Lower lobe of right lung (tissue), 2 donors: Measurements from ENCODE around the gene RIMKLA. TPM values are rescaled to one million over a fixed set of nuclear protein-coding genes. Genes with fewer than 3 reads are reported as not detected.

Source experiments
- ATAC-seq, 2 donors: fragments of 200-7000 bp; cut with Tn5 transposase; one replicate each; pipeline ENCODE4 v1.9.1; 2020 to 2022; ENCODE audit warnings: mild to moderate bottlenecking in 2 of 2, moderate library complexity in 2 of 2
- DNase-seq: peaks from one replicate; pipeline ENCODE4 v3.0.0-alpha.2; 2020
- H3K27ac ChIP-seq: fragments of 200-600 bp; one replicate; pipeline ENCODE4 v1.8.0; 2022
- H3K27me3 ChIP-seq: fragments of 200-600 bp; one replicate; pipeline ENCODE4 v1.8.0; 2022; ENCODE audit warnings: low read depth
- H3K36me3 ChIP-seq: fragments of 200-600 bp; one replicate; pipeline ENCODE4 v1.8.0; 2022; ENCODE audit warnings: mild to moderate bottlenecking
- H3K4me1 ChIP-seq: fragments of 200-600 bp; one replicate; pipeline ENCODE4 v1.8.0; 2022
- H3K4me3 ChIP-seq: fragments of 200-600 bp; one replicate; pipeline ENCODE4 v1.8.0; 2022; ENCODE audit warnings: mild to moderate bottlenecking
- H3K9me3 ChIP-seq: fragments of 200-600 bp; one replicate; pipeline ENCODE4 v1.8.0; 2022
- CTCF ChIP-seq: fragments of 200-600 bp; IDR thresholded peaks from one replicate; pipeline ENCODE4 v1.8.0; 2022; ENCODE audit warnings: antibody characterized with exemption, mild to moderate bottlenecking
- intact Hi-C: fragments of 100-400 bp; cut with DNase I; formaldehyde crosslinking; loops from one replicate; pipeline ENCODE4 v1.11.0; 2022
- total RNA-seq: library from RNA; stranded (reverse); fragmentation: NEBNext Ultra II Directional; extraction: Animal tissue kit (Norgen Biotek cat#: 25700); gene quantifications from one replicate; pipeline ENCODE4 v1.2.1, GENCODE V29; 2021
- donor health status: DM: no; HTN: yes; CAD: no; lungs with severe emphysema.

The RIMKLA gene
- total RNA-seq, 1 donor from 2014 or later, result 7.1 TPM

- no peak for TF ChIP-seq CTCF
- Histone ChIP-seq H3K27me3 (no peaks in the 10 kb centered on the region), H3K9me3 (no peaks in the 10 kb centered on the region), H3K4me3 (no peak overlapping the region), H3K27ac (no peak overlapping the region), H3K4me1 (peaks cover 14% of the 10 kb centered on the region), H3K36me3 (no peaks in the 10 kb centered on the region)
- intact Hi-C loops, result no loop called here
- ATAC-seq (peak; percentile 18 to 29), DNase-seq (no peak)
Measured at GRCh38 chr1:42420911-42421585, 40.5 kb downstream of the RIMKLA start.

GRCh38 chr1:42422737-42423136 is 42.1 kb downstream of the RIMKLA start:
- no peak for DNase-seq
- H3K36me3 ChIP-seq, result no peaks in the 10 kb centered on the region
- no peaks in the 10 kb centered on the region for H3K27me3 ChIP-seq
- no peak for ATAC-seq
- TF ChIP-seq CTCF, result no peak
- H3K27ac ChIP-seq, result no peak overlapping the region
- no peaks in the 10 kb centered on the region for H3K9me3 ChIP-seq
- peaks cover 14% of the 10 kb centered on the region for H3K4me1 ChIP-seq
- intact Hi-C loops, result no loop called here
- H3K4me3 ChIP-seq, result no peak overlapping the region

- Histone ChIP-seq H3K27ac (no peak overlapping the region), H3K27me3 (no peaks in the 10 kb centered on the region), H3K36me3 (no peaks in the 10 kb centered on the region), H3K4me1 (peaks cover 14% of the 10 kb centered on the region), H3K9me3 (no peaks in the 10 kb centered on the region), H3K4me3 (no peak overlapping the region)
- DNase-seq (no peak), ATAC-seq (no peak)
- intact Hi-C loops, result no loop called here
- no peak for TF ChIP-seq CTCF
Measured at GRCh38 chr1:42423681-42424080, 43.1 kb downstream of the RIMKLA start.

GRCh38 chr1:42424201-42424600 is 43.6 kb downstream of the RIMKLA start:
- Histone ChIP-seq H3K4me3 (no peak overlapping the region), H3K4me1 (peaks cover 14% of the 10 kb centered on the region), H3K27ac (no peak overlapping the region), H3K27me3 (no peaks in the 10 kb centered on the region), H3K9me3 (no peaks in the 10 kb centered on the region), H3K36me3 (no peaks in the 10 kb centered on the region)
- no peak for TF ChIP-seq CTCF
- intact Hi-C loops, result no loop called here
- ATAC-seq, result no peak
- DNase-seq, result no peak

GRCh38 chr1:42427240-42427639 is 46.6 kb downstream of the RIMKLA start:
- no peaks in the 10 kb centered on the region for H3K36me3 ChIP-seq
- DNase-seq, result no peak
- no peak overlapping the region for H3K4me3 ChIP-seq
- no peak for ATAC-seq
- intact Hi-C loops, result no loop called here
- no peaks in the 10 kb centered on the region for H3K9me3 ChIP-seq
- H3K27ac ChIP-seq, result no peak overlapping the region
- no peaks in the 10 kb centered on the region for H3K4me1 ChIP-seq
- no peak for TF ChIP-seq CTCF
- H3K27me3 ChIP-seq, result no peaks in the 10 kb centered on the region
